Measurements from ENCODE around the gene IQSEC1. TPM values are rescaled to one million over a fixed set of nuclear protein-coding genes. Genes with fewer than 3 reads are reported as not detected.

The IQSEC1 gene
- total RNA-seq, 1 experiment from 2014 or later: 13.0 TPM

- CTCF ChIA-PET: interaction anchor here (0.6 kb wide), 1 partner anchor 76 kb away, joined by 3 read pairs; no protein-coding TSS in a partner anchor
- no peak overlapping the region for H3K4me3 ChIP-seq (ENCODE audit: low read depth, low read length, poor library complexity, severe bottlenecking)
- H3K4me1 ChIP-seq (ENCODE audit: insufficient read depth, low read length, poor library complexity, severe bottlenecking): no peaks in the 10 kb centered on the region
- POLR2A ChIA-PET (ENCODE audit: low non-redundant PET): no interaction called here
- no peak for DNase-seq (ENCODE audit: low spot score)
- no peaks in the 10 kb centered on the region for H3K27me3 ChIP-seq (replicated peaks; ENCODE audit: insufficient read depth, low read depth, low read length, poor library complexity)
- BruUV-seq (replicated peaks): no TSS peak
- H3K9me3 ChIP-seq (ENCODE audit: low read depth, low read length, poor library complexity, severe bottlenecking): no peaks in the 10 kb centered on the region
- intact Hi-C loops (cut with micrococcal nuclease; ENCODE audit: unreplicated experiment): no loop called here
- H3K27ac ChIP-seq (ENCODE audit: low read depth, low read length, poor library complexity, severe bottlenecking): no peak overlapping the region
- TF ChIP-seq CTCF (conservative IDR thresholded peaks at IDR 0.05; ENCODE audit: low read depth, low read length) (no peak), EZH2 (IDR thresholded peaks at IDR 0.05; ENCODE audit: borderline replicate concordance, low read depth, low read length, poor library complexity, severe bottlenecking) (no peak)
- no peaks in the 10 kb centered on the region for H3K36me3 ChIP-seq (ENCODE audit: insufficient read depth, low read length, poor library complexity, severe bottlenecking)
These were observed 97.3 kb downstream of the IQSEC1 start for GRCh38 chr3:12975748-12976522.

GRCh38 chr3:12974819-12975218 is 98.4 kb downstream of the IQSEC1 start:
- no peaks in the 10 kb centered on the region for H3K27me3 ChIP-seq (replicated peaks; ENCODE audit: insufficient read depth, low read depth, low read length, poor library complexity)
- no peak for DNase-seq (ENCODE audit: low spot score)
- ChIA-PET CTCF (no interaction called here), POLR2A (ENCODE audit: low non-redundant PET) (no interaction called here)
- H3K4me3 ChIP-seq (ENCODE audit: low read depth, low read length, poor library complexity, severe bottlenecking): no peak overlapping the region
- intact Hi-C loops (cut with micrococcal nuclease; ENCODE audit: unreplicated experiment): no loop called here
- no TSS peak for BruUV-seq (replicated peaks)
- no peak for TF ChIP-seq CTCF (conservative IDR thresholded peaks at IDR 0.05; ENCODE audit: low read depth, low read length)
- no peak for TF ChIP-seq EZH2 (IDR thresholded peaks at IDR 0.05; ENCODE audit: borderline replicate concordance, low read depth, low read length, poor library complexity, severe bottlenecking)
- no peaks in the 10 kb centered on the region for H3K36me3 ChIP-seq (ENCODE audit: insufficient read depth, low read length, poor library complexity, severe bottlenecking)
- no peaks in the 10 kb centered on the region for H3K4me1 ChIP-seq (ENCODE audit: insufficient read depth, low read length, poor library complexity, severe bottlenecking)
- H3K27ac ChIP-seq (ENCODE audit: low read depth, low read length, poor library complexity, severe bottlenecking): no peak overlapping the region
- H3K9me3 ChIP-seq (ENCODE audit: low read depth, low read length, poor library complexity, severe bottlenecking): no peaks in the 10 kb centered on the region

- no peaks in the 10 kb centered on the region for H3K36me3 ChIP-seq (ENCODE audit: insufficient read depth, low read length, poor library complexity, severe bottlenecking)
- POLR2A ChIA-PET (ENCODE audit: low non-redundant PET): no interaction called here
- no peak overlapping the region for H3K4me3 ChIP-seq (ENCODE audit: low read depth, low read length, poor library complexity, severe bottlenecking)
- H3K9me3 ChIP-seq (ENCODE audit: low read depth, low read length, poor library complexity, severe bottlenecking): no peaks in the 10 kb centered on the region
- H3K4me1 ChIP-seq (ENCODE audit: insufficient read depth, low read length, poor library complexity, severe bottlenecking): no peaks in the 10 kb centered on the region
- no TSS peak for BruUV-seq (replicated peaks)
- no peak for TF ChIP-seq EZH2 (IDR thresholded peaks at IDR 0.05; ENCODE audit: borderline replicate concordance, low read depth, low read length, poor library complexity, severe bottlenecking)
- TF ChIP-seq CTCF (conservative IDR thresholded peaks at IDR 0.05; ENCODE audit: low read depth, low read length): no peak
- CTCF ChIA-PET: no interaction called here
- no peak overlapping the region for H3K27ac ChIP-seq (ENCODE audit: low read depth, low read length, poor library complexity, severe bottlenecking)
- no peaks in the 10 kb centered on the region for H3K27me3 ChIP-seq (replicated peaks; ENCODE audit: insufficient read depth, low read depth, low read length, poor library complexity)
- intact Hi-C loops (cut with micrococcal nuclease; ENCODE audit: unreplicated experiment): no loop called here
- DNase-seq (ENCODE audit: low spot score): no peak
These were observed 98.9 kb downstream of the IQSEC1 start for GRCh38 chr3:12974334-12974733.

Data from A673 (cell line).